ENCODE measurements around the gene MARK4.

MARK4 gene

DNA sequence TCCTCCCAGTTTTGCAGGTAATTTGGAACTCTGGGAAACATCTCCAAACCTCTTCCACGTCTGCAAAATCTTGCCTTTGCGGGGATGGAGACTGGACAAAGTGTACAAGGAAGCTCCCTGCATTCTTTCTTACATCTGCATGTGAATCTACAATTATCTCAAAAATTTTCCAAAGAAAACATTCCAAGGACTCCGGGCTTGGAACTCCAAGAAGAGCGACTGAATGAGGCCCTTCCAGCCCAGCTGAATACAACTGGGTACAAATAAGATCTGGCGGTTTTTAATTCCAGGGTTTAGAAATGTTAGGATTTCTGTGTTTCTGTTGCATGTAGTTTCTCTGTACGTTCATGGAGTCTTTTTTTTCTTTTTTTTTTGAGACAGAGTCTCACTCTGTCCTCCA, 34.4 kb upstream of the MARK4 start:
- H3K27ac ChIP-seq, result no peak overlapping the region
- TF ChIP-seq, protein P1, sequence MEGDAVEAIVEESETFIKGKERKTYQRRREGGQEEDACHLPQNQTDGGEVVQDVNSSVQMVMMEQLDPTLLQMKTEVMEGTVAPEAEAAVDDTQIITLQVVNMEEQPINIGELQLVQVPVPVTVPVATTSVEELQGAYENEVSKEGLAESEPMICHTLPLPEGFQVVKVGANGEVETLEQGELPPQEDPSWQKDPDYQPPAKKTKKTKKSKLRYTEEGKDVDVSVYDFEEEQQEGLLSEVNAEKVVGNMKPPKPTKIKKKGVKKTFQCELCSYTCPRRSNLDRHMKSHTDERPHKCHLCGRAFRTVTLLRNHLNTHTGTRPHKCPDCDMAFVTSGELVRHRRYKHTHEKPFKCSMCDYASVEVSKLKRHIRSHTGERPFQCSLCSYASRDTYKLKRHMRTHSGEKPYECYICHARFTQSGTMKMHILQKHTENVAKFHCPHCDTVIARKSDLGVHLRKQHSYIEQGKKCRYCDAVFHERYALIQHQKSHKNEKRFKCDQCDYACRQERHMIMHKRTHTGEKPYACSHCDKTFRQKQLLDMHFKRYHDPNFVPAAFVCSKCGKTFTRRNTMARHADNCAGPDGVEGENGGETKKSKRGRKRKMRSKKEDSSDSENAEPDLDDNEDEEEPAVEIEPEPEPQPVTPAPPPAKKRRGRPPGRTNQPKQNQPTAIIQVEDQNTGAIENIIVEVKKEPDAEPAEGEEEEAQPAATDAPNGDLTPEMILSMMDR (conservative IDR thresholded peaks at IDR 0.05), result no peak
- TF ChIP-seq ZFX (IDR thresholded peaks at IDR 0.05), result no peak

DNA sequence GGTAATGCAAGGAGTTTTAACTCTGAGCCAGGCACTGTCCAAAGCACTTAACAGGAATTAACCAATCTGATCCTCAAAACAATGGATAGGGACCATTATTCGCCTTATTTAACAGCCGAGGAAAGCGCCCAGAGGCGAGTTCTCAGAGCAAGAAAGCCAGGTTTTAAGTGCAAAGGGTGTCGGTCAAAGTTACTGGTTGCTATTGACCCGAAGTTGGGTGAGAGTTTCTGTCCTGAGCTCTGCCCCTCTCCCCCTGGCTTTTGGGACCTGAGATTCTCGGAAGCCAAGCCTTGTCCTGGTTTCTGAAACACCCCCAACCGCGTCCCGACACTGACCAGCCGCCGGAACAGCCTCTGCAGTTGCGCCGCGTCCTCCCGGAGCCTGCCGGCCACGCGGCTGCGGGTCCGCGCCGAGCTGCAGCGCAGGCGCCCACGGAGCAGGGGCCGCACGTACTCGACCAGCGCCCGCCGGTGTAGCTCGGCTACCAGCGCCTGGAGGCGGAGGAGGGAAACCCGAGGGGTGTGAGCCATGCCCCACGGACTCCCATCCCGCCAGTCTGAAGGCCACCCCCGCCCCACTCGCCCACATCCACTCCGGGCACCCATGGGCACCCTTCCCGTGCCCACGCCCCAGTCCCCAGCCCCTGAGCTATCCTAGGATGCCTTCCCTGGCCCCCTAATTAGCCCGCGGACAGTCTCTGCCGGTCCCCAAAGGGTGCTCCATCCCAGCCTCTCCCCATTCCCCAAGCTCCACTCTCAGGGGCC, 33.7 kb upstream of the MARK4 start:
- TF ChIP-seq, protein P1 (conservative IDR thresholded peaks at IDR 0.05), result no peak
- no peak for TF ChIP-seq ZFX (IDR thresholded peaks at IDR 0.05)
- H3K27ac ChIP-seq, result no peak overlapping the region

DNA sequence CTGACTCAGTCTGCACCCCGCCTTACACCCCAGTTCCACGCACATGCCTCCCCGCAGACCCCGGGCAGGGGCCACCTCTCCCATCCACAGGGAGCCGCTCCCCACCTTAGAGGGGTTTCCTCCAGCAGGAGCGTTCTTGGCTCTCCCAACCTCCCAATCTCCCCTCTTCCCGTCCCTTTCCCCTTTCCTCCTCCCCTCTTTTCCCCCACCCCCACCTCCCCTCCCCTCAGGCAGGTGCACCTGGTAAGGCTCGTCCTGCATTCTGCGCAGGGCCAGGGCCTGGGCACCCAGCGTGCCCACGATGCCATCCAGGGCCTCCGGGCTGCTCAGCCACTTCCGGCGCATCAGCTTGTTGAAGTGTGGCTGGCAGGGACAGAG, 33.1 kb upstream of the MARK4 start:
- TF ChIP-seq, protein P1 (conservative IDR thresholded peaks at IDR 0.05), result no peak
- TF ChIP-seq ZFX (IDR thresholded peaks at IDR 0.05), result no peak

GRCh38 chr19:45218426-45218825, 32.6 kb upstream of the MARK4 start:
- TF ChIP-seq, protein P1 (conservative IDR thresholded peaks at IDR 0.05), result no peak
- TF ChIP-seq ZFX (IDR thresholded peaks at IDR 0.05), result no peak
- no peak overlapping the region for H3K27ac ChIP-seq

More for the DNA sequence above, 33.1 kb upstream of the MARK4 start:
- H3K27ac ChIP-seq, result no peak overlapping the region

- no peak for TF ChIP-seq ZFX (IDR thresholded peaks at IDR 0.05)
- TF ChIP-seq, protein P1 (conservative IDR thresholded peaks at IDR 0.05), result no peak
- no peak overlapping the region for H3K27ac ChIP-seq
Measured at GRCh38 chr19:45218911-45219743, 31.9 kb upstream of the MARK4 start.

DNA sequence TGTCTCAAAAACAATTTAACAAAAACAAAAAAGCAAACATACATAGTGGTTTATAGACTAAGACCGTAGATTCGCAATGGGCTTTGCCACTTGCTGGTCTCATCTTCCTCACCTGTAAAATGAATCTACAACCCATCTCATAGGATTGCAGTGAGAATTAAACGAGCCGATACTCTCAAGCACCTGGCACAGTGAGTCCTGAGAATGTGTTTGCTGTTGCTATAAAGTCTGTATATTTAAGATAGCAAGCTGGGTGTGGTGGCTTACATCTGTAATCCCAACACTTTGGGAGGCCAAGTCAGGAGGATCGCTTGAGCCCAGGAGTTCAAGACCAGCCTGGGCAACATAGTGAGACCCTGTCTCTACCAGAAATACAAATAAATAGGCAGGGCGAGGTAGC, 28.3 kb upstream of the MARK4 start:
- TF ChIP-seq, protein P1 (conservative IDR thresholded peaks at IDR 0.05), result no peak
- TF ChIP-seq ZFX (IDR thresholded peaks at IDR 0.05), result no peak
- H3K27ac ChIP-seq, result no peak overlapping the region

GRCh38 chr19:45223879-45224278, 27.2 kb upstream of the MARK4 start:
- no peak for TF ChIP-seq ZFX (IDR thresholded peaks at IDR 0.05)
- TF ChIP-seq, protein P1 (conservative IDR thresholded peaks at IDR 0.05), result no peak

More at GRCh38 chr19:45223879-45224278, 27.2 kb upstream of the MARK4 start:
- no peak overlapping the region for H3K27ac ChIP-seq

Measured in C4-2B (cell line).